A673 (cell line): Measurements from ENCODE around the gene GALM.

Source experiments
- CTCF ChIP-seq: fragments of 300-800, 200-600 bp; sonication (generic); conservative IDR thresholded peaks from 2 replicates; pipeline ENCODE4 v1.5.1; 2017; ENCODE audit warnings: low read depth, mild to moderate bottlenecking, antibody characterized with exemption, low read length, moderate library complexity, mixed read lengths
- EZH2 ChIP-seq: fragments of 200-600 bp; sonication (generic); IDR thresholded peaks from 2 replicates; pipeline ENCODE4 v1.6.1; 2017; ENCODE audit warnings: borderline replicate concordance, low read depth, mild to moderate bottlenecking, mixed read lengths, antibody characterized with exemption, low read length; ENCODE audit not compliant: poor library complexity, severe bottlenecking

- TF ChIP-seq EZH2: no peak
- no peak for TF ChIP-seq CTCF
These were observed 6.0 kb downstream of the GALM start for GRCh38 chr2:38671946-38672345.
